ENCODE measurements around the gene RAB30.

Gene RAB30

DNA sequence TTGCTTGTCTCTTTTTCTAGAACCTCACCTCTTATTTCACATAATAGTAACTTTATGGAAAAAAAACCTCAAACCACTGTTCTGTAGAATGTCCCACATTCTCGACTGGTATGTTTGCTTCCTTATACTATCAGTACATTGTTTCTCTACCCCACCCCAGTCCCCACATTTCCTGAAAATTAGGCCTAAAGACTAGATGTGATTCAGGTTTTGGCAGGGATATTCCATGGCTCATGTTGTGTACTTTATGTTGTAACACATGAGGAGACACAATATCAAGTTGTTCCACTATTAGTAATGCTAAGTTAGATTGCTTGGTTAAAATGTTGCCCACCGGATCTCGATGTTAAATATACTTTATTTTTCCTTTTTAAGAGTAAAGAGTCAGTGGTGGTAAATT, 135.4 kb downstream of the RAB30 start:
- DNase-seq: no peak

DNA sequence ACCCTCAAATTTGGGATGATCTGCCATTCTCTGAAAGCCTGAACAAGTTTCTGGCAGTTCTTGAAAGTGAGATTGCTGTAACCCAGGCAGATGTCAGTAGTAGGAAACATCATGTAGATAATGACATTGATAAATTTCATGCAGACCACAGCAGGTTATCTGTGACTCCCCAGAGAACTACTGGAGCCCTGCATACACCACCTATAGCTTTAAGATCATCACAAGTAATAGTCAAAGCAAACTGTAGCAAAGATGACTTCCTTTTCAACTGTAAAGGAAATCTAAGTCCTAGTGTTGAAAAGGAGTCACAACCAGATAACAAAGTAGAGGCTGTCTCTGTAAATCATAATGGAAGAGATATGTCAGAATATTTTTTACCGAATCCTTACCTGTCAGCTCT, 139.1 kb downstream of the RAB30 start:
- DNase-seq: no peak

DNA sequence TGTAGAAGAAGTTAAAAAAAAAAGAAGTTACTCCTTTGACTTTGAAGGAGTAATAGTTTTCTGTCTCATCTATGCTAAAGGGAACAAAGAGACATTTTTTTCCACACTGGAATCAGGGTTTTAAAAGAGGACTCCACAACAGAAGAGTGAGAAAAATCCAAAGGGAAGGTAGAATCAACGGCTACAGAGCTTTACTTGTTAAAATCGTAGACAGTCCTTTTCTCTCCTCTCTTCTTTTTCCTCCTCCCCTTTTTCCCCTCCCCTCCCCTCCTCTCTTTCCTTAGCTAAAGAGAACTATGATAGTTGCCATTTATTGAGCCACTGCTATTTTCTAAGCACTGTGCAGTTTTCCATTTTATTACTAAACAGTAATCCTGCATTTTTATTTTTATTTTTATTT, 141.0 kb downstream of the RAB30 start:
- no peak for DNase-seq

DNA sequence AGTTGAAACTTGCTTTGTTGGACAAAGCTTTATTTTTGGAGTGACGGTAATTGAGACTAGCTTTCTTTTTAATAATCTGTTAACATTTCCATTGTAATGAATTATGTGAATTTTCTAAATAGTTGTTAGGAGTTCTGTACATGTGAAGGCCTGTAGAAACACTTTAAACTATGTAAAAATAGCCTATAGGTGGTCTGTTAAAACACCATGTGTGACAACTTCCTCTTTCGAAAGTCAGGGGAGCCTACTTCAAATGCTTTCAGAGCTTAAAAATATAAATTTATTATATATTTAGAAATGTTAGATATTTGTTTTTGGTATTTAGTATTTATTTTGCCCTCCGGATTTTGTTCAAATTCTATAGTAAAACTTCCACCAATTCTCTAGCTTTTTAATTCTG, 141.5 kb downstream of the RAB30 start:
- no peak for DNase-seq

DNA sequence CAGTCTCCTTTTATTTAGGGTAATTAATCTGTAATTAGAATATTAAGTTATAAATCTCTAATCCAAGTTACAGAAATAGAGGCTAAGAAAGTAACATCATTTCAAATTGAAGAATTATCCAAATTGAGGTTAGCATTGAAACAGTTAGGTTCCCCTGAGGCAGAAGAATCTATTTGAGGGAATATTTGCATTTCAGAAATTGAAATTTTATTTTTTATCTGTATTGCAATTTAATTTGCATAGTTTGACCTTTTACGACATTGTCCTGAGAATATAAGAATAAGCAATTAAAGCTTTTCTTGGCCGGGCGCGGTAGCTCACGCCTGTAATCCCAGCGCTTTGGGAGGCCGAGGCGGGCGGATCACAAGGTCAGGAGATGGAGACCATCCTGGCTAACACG, 142.6 kb downstream of the RAB30 start:
- DNase-seq: no peak

DNA sequence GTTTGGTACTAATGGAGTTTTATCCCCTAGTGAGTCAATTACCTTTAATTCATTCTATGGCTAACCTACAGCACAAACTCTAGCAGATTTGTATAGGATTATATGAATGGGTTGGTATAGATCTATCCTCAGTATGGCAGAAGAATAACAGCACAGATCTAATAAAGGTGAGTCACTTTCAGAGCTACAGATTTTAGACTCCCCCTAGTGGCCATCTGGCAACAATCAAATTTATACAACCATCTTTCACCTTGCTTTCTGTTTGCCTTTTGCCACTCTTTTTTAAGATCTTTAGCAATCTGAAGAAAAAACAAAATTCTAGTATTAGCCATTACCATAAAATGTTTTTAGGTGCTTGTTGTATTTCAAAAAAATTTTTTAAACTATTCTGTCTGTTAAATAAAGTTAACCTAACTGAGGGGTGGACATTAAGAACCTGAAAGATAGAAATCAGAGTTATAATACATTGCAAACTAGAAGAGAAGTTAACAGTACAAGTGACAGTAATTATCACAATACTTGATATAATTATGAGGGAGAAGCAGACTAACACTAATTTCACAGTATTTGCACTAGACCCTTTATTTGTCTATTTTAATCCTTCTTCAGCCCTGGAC, 144.3 kb downstream of the RAB30 start:
- no peak for DNase-seq

DNA sequence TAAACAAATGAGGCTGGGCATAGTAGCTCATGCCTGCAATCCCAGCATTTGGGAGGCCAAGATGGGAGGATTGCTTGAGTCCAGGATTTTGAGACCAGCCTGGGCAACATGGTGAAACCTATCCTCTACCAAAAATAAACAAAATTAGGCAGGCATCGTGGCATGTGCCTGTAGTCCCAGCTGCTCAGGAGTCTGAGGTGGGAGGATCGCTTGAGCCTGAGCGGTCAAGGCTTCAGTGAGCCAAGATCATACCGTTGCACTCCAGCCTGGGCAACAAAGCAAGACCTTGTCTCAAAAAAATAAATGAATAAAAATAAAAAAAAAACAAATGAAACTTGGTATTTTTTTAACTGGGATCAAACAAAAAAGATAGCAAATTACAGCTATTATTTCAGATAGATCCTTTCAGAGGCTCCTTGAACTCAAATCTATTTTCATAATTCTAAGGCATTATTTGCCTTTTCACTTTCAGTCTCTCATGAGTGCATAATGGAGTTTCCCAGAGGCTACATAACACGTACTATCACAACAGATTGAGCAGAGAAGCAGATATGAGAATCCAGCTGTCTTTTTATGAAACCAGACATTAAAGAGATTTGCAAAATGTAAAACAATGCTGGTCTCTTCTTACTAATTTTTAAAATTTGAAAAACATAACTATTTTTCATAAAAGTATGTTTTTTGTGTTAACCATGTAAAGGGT, 147.0 kb downstream of the RAB30 start:
- DNase-seq: no peak

Measured in activated naive CD4-positive, alpha-beta T cell treated with Interleukin-2 at 50 U/mL for 16 hours (primary cell).